Chondrocyte (in vitro differentiated cells): ENCODE measurements around the gene AK5. TPM values are rescaled to one million over a fixed set of nuclear protein-coding genes. Genes with fewer than 3 reads are reported as not detected.

Experiments
- DNase-seq: peaks from one replicate; pipeline ENCODE4 v3.0.0; 2021; ENCODE audit warnings: mixed read lengths, low spot score
- H3K27ac Mint-ChIP-seq: one replicate; pipeline ENCODE4 v1.8.0; 2021; ENCODE audit warnings: mild to moderate bottlenecking, moderate library complexity, mixed read lengths; ENCODE audit not compliant: unreplicated experiment
- H3K27me3 Mint-ChIP-seq: 2 replicates; pipeline ENCODE4 v1.8.0; 2021; ENCODE audit warnings: low read depth, mixed read lengths
- H3K36me3 Mint-ChIP-seq: 2 replicates; pipeline ENCODE4 v1.8.0; 2021; ENCODE audit warnings: low read depth, mixed read lengths
- H3K4me1 Mint-ChIP-seq: 2 replicates; pipeline ENCODE4 v1.8.0; 2021; ENCODE audit warnings: low read depth, mild to moderate bottlenecking, mixed read lengths
- H3K4me3 Mint-ChIP-seq: one replicate; pipeline ENCODE4 v1.8.0; 2021; ENCODE audit warnings: mild to moderate bottlenecking, moderate library complexity, mixed read lengths; ENCODE audit not compliant: unreplicated experiment
- H3K9me3 Mint-ChIP-seq: 2 replicates; pipeline ENCODE4 v1.8.0; 2021; ENCODE audit warnings: low read depth, mixed read lengths
- total RNA-seq: library from RNA; stranded (reverse); gene quantifications from 3 replicates; pipeline ENCODE4 v1.2.1, GENCODE V29; 2021
- TF ChIP-seq, protein P1 (sequence below): fragments of 200-600 bp; sonication (generic); IDR thresholded peaks from 2 replicates; pipeline ENCODE4 v1.5.0; 2021; ENCODE audit warnings: antibody characterized with exemption, mild to moderate bottlenecking, moderate library complexity

AK5 gene
- total RNA-seq, 1 donor from 2014 or later, result 6.2 TPM

DNA sequence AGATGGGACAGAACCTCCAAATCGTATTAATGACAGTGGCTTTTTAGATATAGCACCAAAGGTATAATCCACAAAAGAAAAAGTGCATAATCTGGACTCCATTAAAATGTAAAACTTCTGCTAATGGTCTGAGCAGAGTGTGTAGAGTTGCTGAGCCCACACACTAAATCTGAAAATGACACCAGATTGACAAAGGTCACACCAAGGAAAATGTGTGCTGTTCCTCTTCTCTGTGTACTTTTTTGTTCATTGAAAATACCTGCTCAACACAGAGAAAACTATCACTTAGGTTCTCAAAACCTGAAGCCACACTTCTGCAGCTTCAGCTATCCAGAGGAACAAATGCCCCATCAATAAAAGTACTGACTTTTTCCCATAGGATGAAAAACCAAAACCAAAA, 146.2 kb downstream of the AK5 start:
- Mint-ChIP-seq H3K27ac (no peak overlapping the region), H3K4me1 (peaks cover 14% of the 10 kb centered on the region), H3K36me3 (peaks cover 4% of the 10 kb centered on the region), H3K9me3 (peaks cover 32% of the 10 kb centered on the region), H3K4me3 (no peak overlapping the region), H3K27me3 (no peaks in the 10 kb centered on the region)
- TF ChIP-seq, protein P1, sequence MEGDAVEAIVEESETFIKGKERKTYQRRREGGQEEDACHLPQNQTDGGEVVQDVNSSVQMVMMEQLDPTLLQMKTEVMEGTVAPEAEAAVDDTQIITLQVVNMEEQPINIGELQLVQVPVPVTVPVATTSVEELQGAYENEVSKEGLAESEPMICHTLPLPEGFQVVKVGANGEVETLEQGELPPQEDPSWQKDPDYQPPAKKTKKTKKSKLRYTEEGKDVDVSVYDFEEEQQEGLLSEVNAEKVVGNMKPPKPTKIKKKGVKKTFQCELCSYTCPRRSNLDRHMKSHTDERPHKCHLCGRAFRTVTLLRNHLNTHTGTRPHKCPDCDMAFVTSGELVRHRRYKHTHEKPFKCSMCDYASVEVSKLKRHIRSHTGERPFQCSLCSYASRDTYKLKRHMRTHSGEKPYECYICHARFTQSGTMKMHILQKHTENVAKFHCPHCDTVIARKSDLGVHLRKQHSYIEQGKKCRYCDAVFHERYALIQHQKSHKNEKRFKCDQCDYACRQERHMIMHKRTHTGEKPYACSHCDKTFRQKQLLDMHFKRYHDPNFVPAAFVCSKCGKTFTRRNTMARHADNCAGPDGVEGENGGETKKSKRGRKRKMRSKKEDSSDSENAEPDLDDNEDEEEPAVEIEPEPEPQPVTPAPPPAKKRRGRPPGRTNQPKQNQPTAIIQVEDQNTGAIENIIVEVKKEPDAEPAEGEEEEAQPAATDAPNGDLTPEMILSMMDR, result no peak
- DNase-seq, result no peak

DNA sequence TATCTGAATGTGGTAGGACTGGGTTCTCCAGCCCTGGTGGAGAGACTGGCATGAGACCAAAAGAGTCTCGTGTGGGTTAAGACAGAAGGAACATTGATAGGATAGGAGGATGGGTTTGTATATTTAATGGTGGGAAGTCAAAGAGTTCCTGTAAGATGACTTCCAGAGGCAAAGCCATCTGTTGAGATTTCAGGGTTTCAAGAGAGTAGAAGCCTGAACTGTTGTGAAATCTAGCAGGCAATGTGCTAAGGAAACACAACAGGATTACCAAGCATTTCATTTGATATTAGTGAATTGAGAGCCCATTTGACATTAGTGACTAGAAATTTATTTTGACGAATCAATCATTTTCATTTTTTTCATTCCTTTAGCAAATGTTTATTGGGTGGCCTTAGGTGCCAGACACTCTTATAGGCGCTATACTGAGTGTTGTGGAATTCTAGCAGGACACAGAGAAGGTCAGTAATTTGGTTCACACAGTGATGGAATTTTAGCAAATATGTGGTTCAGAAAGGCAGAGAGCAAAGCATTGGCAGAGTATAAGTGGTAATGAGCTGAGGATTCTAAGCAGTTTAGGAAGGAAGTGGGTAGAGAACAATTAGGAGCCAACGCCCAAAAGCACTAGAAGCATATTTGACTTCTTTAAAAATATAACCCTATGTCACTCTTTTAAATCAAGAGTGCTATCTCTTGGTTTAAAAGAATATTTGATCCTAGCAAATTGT, 149.3 kb downstream of the AK5 start:
- H3K27me3 Mint-ChIP-seq, result no peaks in the 10 kb centered on the region
- TF ChIP-seq, protein P1, result no peak
- peaks cover 3% of the 10 kb centered on the region for H3K4me1 Mint-ChIP-seq
- peaks cover 17% of the 10 kb centered on the region for H3K9me3 Mint-ChIP-seq
- H3K36me3 Mint-ChIP-seq, result no peaks in the 10 kb centered on the region
- no peak overlapping the region for H3K4me3 Mint-ChIP-seq
- DNase-seq, result no peak
- H3K27ac Mint-ChIP-seq, result no peak overlapping the region

DNA sequence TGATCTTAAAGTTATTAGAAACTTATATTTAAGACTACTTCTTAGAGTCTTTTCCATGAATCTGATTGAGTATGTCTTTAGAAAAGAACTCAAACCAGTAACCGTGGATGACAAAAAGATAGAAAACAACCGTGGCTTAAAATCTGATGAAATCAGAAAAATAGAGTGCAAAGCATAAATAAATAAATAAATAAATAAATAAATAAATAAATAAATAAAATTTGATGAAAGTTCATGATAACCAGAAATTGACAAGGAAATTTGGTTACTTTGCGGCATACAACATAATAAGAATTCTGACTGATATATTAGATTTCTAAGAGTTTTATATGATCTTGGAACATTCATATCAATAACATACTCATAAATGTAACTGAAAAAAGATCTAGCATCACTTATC, 152.1 kb downstream of the AK5 start:
- no peak for DNase-seq
- Mint-ChIP-seq H3K36me3 (no peaks in the 10 kb centered on the region), H3K27ac (no peak overlapping the region), H3K9me3 (peaks cover under 1% of the 10 kb centered on the region), H3K4me3 (no peak overlapping the region), H3K4me1 (peaks cover 22% of the 10 kb centered on the region), H3K27me3 (no peaks in the 10 kb centered on the region)
- TF ChIP-seq, protein P1, result no peak

DNA sequence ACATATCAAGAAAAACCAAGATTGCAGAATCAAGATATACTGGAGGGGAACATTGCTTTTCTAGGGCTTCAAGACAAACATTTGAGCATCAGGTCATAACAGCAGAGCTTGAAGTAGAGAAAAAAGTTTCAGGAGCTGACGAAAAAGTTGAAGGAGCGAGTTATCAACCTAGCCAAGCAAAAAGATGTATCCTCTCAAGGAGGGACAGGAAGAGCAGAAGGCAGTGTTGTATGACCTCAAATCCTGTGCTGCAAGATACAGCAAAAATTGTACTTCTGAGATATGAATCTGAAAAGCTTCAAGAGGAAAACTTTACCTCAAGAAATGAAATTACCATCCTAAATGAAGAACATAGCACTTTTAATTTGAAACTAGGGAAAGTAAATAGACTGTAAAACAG, 153.1 kb downstream of the AK5 start:
- Mint-ChIP-seq H3K4me3 (no peak overlapping the region), H3K27ac (no peak overlapping the region)

DNA sequence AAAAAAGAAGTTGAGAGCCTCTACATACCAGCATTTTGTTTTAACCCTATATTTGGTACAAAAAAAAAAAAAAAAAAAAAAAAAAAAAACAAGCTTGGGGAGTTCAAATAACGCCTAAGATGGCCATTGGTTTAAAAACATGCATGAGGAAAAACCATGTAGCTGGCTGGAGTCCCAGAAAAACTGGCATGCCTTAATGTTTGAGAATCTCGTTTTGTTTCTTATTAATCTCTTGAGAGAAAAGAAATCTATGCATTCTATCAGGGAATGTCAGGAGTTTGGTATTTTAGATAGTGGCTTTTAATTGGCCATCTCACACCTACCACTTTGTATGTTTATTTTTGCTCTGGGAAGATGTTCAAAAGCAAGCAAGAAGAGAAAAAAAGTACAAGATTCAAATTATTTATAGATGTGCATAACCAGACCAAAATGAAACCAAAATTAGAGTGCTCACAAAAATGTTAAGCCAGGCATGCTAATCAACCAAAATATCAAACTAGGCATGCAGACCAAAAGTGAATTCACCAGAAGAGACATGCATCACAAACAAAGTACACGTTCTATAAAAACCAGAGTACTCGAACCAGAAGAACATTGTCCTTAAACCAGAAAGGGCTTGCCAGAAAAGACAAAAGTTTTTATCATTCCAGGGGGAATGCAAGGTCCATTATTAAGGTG, 156.6 kb downstream of the AK5 start:
- peaks cover 8% of the 10 kb centered on the region for H3K36me3 Mint-ChIP-seq
- TF ChIP-seq, protein P1, result no peak
- peaks cover 21% of the 10 kb centered on the region for H3K9me3 Mint-ChIP-seq
- DNase-seq, result no peak
- H3K4me1 Mint-ChIP-seq, result peaks cover 28% of the 10 kb centered on the region
- peak overlapping the region; percentile 71 for H3K27ac Mint-ChIP-seq
- H3K27me3 Mint-ChIP-seq, result no peaks in the 10 kb centered on the region
- peak overlapping the region; percentile 51 for H3K4me3 Mint-ChIP-seq

More for the DNA sequence above, 153.1 kb downstream of the AK5 start:
- Mint-ChIP-seq H3K4me1 (peaks cover 28% of the 10 kb centered on the region), H3K27me3 (no peaks in the 10 kb centered on the region), H3K9me3 (peaks cover 9% of the 10 kb centered on the region), H3K36me3 (no peaks in the 10 kb centered on the region)
- TF ChIP-seq, protein P1, result no peak
- DNase-seq, result no peak
